H1 (cell line): ENCODE results near the gene DDX23. TPM values are rescaled to one million over a fixed set of nuclear protein-coding genes. Genes with fewer than 3 reads are reported as not detected.

Experiments used
- ASH2L ChIP-seq: fragments of 200-600, 300-600 bp; sonication (generic); IDR thresholded peaks from one replicate; pipeline ENCODE4 v1.7.1; 2017; ENCODE audit warnings: low read length
- CHD1 ChIP-seq: IDR thresholded peaks from 2 replicates; pipeline ENCODE4 v1.6.1; 2012; ENCODE audit warnings: low read depth, low read length, improper control_type of control experiment
- E2F6 ChIP-seq: IDR thresholded peaks from 2 replicates; pipeline ENCODE4 v1.6.1; 2012; ENCODE audit warnings: inconsistent platforms
- GABPA ChIP-seq: IDR thresholded peaks from 2 replicates; pipeline ENCODE4 v1.6.1; 2011; ENCODE audit warnings: mild to moderate bottlenecking, low read length, moderate library complexity, borderline replicate concordance; ENCODE audit not compliant: insufficient read depth
- PHF8 ChIP-seq: fragments of 200-600 bp; sonication (generic); conservative IDR thresholded peaks from 2 replicates; pipeline ENCODE4 v1.7.1; 2012; ENCODE audit warnings: low read depth, mild to moderate bottlenecking, inconsistent platforms, low read length, moderate library complexity
- RBBP5 ChIP-seq: IDR thresholded peaks from 2 replicates; pipeline ENCODE4 v1.7.1; 2012; ENCODE audit warnings: low read depth, mild to moderate bottlenecking, inconsistent platforms, low read length, moderate library complexity, borderline replicate concordance
- SAP30 ChIP-seq: fragments of 300-600 bp; sonication (generic); IDR thresholded peaks from 2 replicates; pipeline ENCODE4 v1.7.1; 2012; ENCODE audit warnings: low read length, moderate library complexity, mild to moderate bottlenecking, inconsistent platforms; ENCODE audit not compliant: insufficient read depth, insufficient replicate concordance
- TAF7 ChIP-seq: optimal IDR thresholded peaks from 2 replicates; pipeline ENCODE3; 2011; ENCODE audit warnings: low read depth, mild to moderate bottlenecking, inconsistent platforms, low read length, moderate library complexity, borderline replicate concordance
- polyA plus RNA-seq, 7 experiments: library from polyadenylated mRNA; depleted of rRNA in 3 of 7; stranded (reverse) in 5 of 7; unstranded in 2 of 7; fragments of >200 nt in 5 of 7; fragments of 200-250 nt in 2 of 7; gene quantifications; 1 replicate in 5 of 7; 2 replicates in 1 of 7; 4 replicates in 1 of 7; pipeline versions ENCODE4 v1.2.1 to v1.2.3, GENCODE V29; 2011 to 2013; ENCODE audit warnings: missing spikeins in 2 of 7, mixed read lengths in 2 of 7
- total RNA-seq: library from RNA; stranded (reverse); fragmentation: NEBNext Ultra II Directional; extraction: Animal tissue kit (Norgen Biotek cat#: 25700); gene quantifications from 2 replicates; pipeline ENCODE4 v1.2.1, GENCODE V29; 2021

Gene DDX23
- total and polyA plus RNA-seq, 2 of the 8 experiments (the other 6 are each of a cell fraction or from before 2014, with no cell fraction given) = 43.5 to 107 TPM

- TF ChIP-seq E2F6 = no peak
- TF ChIP-seq TAF7 = no peak
- no peak for TF ChIP-seq CHD1
- TF ChIP-seq GABPA = no peak
- TF ChIP-seq SAP30 = no peak
- TF ChIP-seq PHF8 = no peak
- no peak for TF ChIP-seq RBBP5
- TF ChIP-seq ASH2L = no peak
Measured at GRCh38 chr12:48838048-48838447, 13.9 kb downstream of the DDX23 start (continued).
